HEK293 (cell line): Measurements from ENCODE around the gene PGAP6.
"Not testable (repeated sequence)": the region's sequence is repeated elsewhere in the genome, so short reads cannot be mapped to it uniquely, and the experiment has no call there.

ENCODE experiments used
- CTCF ChIA-PET: fragments of 350-600 bp; formaldehyde crosslinking; extraction: SDS; loops from one replicate; lab custom pipeline; 2021; ENCODE audit warnings: antibody characterized with exemption; lab: Yijun Ruan, JAX
- POLR2A ChIA-PET: fragments of 300-600 bp; formaldehyde crosslinking; extraction: SDS; loops from one replicate; lab custom pipeline; 2020; ENCODE audit warnings: antibody characterized with exemption, inconsistent platforms; lab: Yijun Ruan, JAX
- H3K27ac ChIP-seq: fragments of 200-500 bp; sonication (Bioruptor generic); 2 replicates; pipeline ENCODE4 v1.5.1; 2014; ENCODE audit warnings: low read depth, low read length, control low read depth, inconsistent platforms; ENCODE audit errors: extremely low read depth
- H3K36me3 ChIP-seq, 2 experiments: fragments of 200-500 bp in 1 of 2; sonication (Bioruptor generic) in 1 of 2; 1 replicate in 1 of 2; 2 replicates in 1 of 2; pipeline ENCODE4 v1.5.1; 2014 to 2017; ENCODE audit warnings: inconsistent platforms in 2 of 2, low read length in 2 of 2; ENCODE audit not compliant: control insufficient read depth in 2 of 2, insufficient read depth in 1 of 2
- H3K4me1 ChIP-seq: fragments of 200-500 bp; sonication (Bioruptor generic); 2 replicates; pipeline ENCODE4 v1.5.1; 2014; ENCODE audit warnings: mild to moderate bottlenecking, low read length, inconsistent platforms; ENCODE audit not compliant: control insufficient read depth, insufficient read depth
- H3K4me3 ChIP-seq: 2 replicates; pipeline ENCODE4 v1.5.1; 2011; ENCODE audit warnings: low read depth, mild to moderate bottlenecking, control low read depth, low read length, moderate library complexity
- H3K9me3 ChIP-seq: fragments of 200-500 bp; sonication (Bioruptor generic); 2 replicates; pipeline ENCODE4 v1.5.1; 2014; ENCODE audit warnings: low read depth, low read length, inconsistent platforms; ENCODE audit not compliant: control insufficient read depth, insufficient read depth
- EGR2 ChIP-seq: fragments of 450-650 bp; formaldehyde crosslinking; IDR thresholded peaks from 2 replicates; pipeline ENCODE4 v1.5.1; 2016; ENCODE audit warnings: low read depth, missing biosample characterization, missing genetic modification characterization
- KLF7 ChIP-seq: fragments of 450-650 bp; formaldehyde crosslinking; IDR thresholded peaks from 2 replicates; pipeline ENCODE4 v1.5.1; 2016; ENCODE audit warnings: missing biosample characterization, missing genetic modification characterization, borderline replicate concordance
- SCRT1 ChIP-seq: fragments of 450-650 bp; formaldehyde crosslinking; IDR thresholded peaks from 2 replicates; pipeline ENCODE4 v1.5.1; 2016; ENCODE audit warnings: missing biosample characterization, missing genetic modification characterization, borderline replicate concordance
- ZFHX2 ChIP-seq: fragments of 450-650 bp; formaldehyde crosslinking; conservative IDR thresholded peaks from 2 replicates; pipeline ENCODE4 v1.5.1; 2016; ENCODE audit warnings: missing biosample characterization, missing genetic modification characterization
- ZNF302 ChIP-seq: fragments of 450-650 bp; formaldehyde crosslinking; IDR thresholded peaks from 2 replicates; pipeline ENCODE4 v1.5.1; 2016; ENCODE audit warnings: missing biosample characterization, missing genetic modification characterization, low read depth
- ZNF423 ChIP-seq: fragments of 450-650 bp; formaldehyde crosslinking; IDR thresholded peaks from 2 replicates; pipeline ENCODE4 v1.5.1; 2016; ENCODE audit warnings: missing biosample characterization, missing genetic modification characterization
- ZNF561 ChIP-seq: fragments of 450-650 bp; IDR thresholded peaks from 2 replicates; pipeline ENCODE4 v1.5.1; 2018; ENCODE audit warnings: missing biosample characterization, missing genetic modification characterization, borderline replicate concordance
- ZNF600 ChIP-seq: fragments of 450-650 bp; formaldehyde crosslinking; IDR thresholded peaks from 2 replicates; pipeline ENCODE4 v1.5.1; 2016; ENCODE audit warnings: missing biosample characterization, missing genetic modification characterization
- ZNF624 ChIP-seq: fragments of 450-650 bp; formaldehyde crosslinking; IDR thresholded peaks from 2 replicates; pipeline ENCODE4 v1.5.1; 2017; ENCODE audit warnings: missing biosample characterization, missing genetic modification characterization
- ZNF626 ChIP-seq: fragments of 450-650 bp; sonication (Bioruptor Pico); formaldehyde crosslinking; IDR thresholded peaks from 2 replicates; pipeline ENCODE4 v1.5.1; 2018; ENCODE audit warnings: missing biosample characterization, missing genetic modification characterization, inconsistent platforms
- ZSCAN30 ChIP-seq: fragments of 450-650 bp; IDR thresholded peaks from 2 replicates; pipeline ENCODE4 v1.5.1; 2018; ENCODE audit warnings: missing biosample characterization, mild to moderate bottlenecking, missing genetic modification characterization, moderate library complexity
- TF ChIP-seq, protein P1 (sequence below): fragments of 450-650 bp; formaldehyde crosslinking; IDR thresholded peaks from 2 replicates; pipeline ENCODE4 v1.5.1; 2016; ENCODE audit warnings: missing biosample characterization, missing genetic modification characterization
- TF ChIP-seq, protein P2 (sequence below): fragments of 450-650 bp; formaldehyde crosslinking; IDR thresholded peaks from 2 replicates; pipeline ENCODE4 v1.5.1; 2016; ENCODE audit warnings: missing biosample characterization, missing genetic modification characterization

Gene PGAP6

DNA sequence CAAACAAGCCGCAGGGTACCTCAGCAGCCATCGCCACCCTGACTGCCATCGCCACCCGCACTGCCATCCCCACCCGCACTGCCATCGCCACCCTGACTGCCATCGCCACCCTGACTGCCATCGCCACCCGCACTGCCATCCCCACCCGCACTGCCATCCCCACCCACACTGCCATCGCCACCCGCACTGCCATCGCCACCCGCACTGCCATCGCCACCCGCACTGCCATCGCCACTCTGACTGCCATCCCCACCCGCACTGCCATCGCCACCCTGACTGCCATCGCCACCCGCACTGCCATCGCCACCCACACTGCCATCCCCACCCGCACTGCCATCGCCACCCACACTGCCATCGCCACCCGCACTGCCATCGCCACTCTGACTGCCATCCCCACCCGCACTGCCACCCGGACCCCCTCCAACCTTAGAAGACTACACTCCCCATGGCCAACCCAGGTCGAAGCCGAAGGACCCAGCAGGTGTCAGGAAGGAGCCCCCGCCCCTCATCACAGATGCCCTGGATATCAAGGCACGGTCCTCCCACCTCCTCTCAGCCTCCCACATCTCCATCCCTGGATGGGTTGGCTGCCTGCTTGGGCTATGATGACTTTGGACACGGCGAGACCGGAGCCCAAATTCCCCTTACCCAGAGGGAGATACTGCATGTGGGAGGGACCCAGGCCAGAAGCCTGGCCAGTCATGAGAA, 3.5 kb downstream of the PGAP6 start:
- H3K27ac ChIP-seq, H3K4me1 ChIP-seq, H3K9me3 ChIP-seq, H3K4me3 ChIP-seq, POLR2A ChIA-PET: not testable (repeated sequence)
- peaks cover 0 to 40% of the 10 kb centered on the region in 2 experiments; a peak in 1 of 3 replicates for H3K36me3 ChIP-seq
- CTCF ChIA-PET = interaction anchor here (1.0 kb wide), 1 partner anchor 8 kb away, joined by 3 read pairs; the partner anchor contains the start of gene MRPL28
- TF ChIP-seq, protein P1, sequence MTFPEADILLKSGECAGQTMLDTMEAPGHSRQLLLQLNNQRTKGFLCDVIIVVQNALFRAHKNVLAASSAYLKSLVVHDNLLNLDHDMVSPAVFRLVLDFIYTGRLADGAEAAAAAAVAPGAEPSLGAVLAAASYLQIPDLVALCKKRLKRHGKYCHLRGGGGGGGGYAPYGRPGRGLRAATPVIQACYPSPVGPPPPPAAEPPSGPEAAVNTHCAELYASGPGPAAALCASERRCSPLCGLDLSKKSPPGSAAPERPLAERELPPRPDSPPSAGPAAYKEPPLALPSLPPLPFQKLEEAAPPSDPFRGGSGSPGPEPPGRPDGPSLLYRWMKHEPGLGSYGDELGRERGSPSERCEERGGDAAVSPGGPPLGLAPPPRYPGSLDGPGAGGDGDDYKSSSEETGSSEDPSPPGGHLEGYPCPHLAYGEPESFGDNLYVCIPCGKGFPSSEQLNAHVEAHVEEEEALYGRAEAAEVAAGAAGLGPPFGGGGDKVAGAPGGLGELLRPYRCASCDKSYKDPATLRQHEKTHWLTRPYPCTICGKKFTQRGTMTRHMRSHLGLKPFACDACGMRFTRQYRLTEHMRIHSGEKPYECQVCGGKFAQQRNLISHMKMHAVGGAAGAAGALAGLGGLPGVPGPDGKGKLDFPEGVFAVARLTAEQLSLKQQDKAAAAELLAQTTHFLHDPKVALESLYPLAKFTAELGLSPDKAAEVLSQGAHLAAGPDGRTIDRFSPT = peak; percentile 47; the same call in 1 of the 2 replicates
- TF ChIP-seq ZFHX2 (peak; percentile 59), EGR2 (tag by site-specific recombination) (peak; percentile 60; the same call in 1 of the 2 replicates)

DNA sequence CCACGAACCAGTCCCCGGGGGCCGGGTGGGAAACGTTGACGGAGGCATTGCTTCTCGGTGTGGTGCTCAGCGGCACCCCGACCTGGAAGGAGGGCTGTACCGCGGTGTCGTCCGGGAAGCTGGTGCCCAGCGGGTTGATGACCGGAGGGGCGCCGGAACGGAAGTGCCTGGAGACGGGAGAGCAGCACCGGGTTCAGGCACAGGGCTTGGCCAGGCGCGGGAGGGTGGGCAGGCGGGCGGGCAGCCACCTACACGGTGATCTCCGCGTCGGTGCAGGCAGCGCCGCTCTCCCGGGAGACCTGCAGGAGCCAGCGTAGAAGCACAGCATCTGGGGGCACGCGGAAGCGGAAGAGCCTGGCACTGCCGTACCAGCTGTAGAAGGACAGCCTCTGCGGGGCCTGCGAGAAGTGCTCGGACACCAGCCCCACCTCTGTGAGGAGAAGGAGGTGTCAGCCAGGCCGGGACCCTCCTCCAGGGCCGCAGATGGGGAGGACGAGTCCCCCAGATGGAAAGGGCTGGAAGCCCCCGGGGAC, 4.3 kb downstream of the PGAP6 start:
- Histone ChIP-seq H3K36me3 (peaks cover 0 to 47% of the 10 kb centered on the region in 2 experiments; a peak in 1 of 3 replicates), H3K9me3 (no peaks in the 10 kb centered on the region), H3K4me1 (no peaks in the 10 kb centered on the region), H3K27ac (no peak overlapping the region), H3K4me3 (no peak overlapping the region)
- CTCF ChIA-PET = no interaction called here
- POLR2A ChIA-PET = interaction anchor here (0.6 kb wide), 1 partner anchor 704 kb away, joined by 4 read pairs; no protein-coding TSS in a partner anchor
- no peak for TF ChIP-seq KLF7 (tag by site-specific recombination)
- no peak for TF ChIP-seq ZNF561 (tag by site-specific recombination)
- TF ChIP-seq ZNF600 (tag by site-specific recombination) = peak; percentile 52; the same call in 1 of the 2 replicates
- TF ChIP-seq ZFHX2 = no peak
- no peak for TF ChIP-seq ZSCAN30
- TF ChIP-seq EGR2 (tag by site-specific recombination) = 0 out of 2 replicates have a peak, but pooled peaks have one; percentile 3
- TF ChIP-seq ZNF423 = no peak
- TF ChIP-seq, all 188 proteins: peak for 2

DNA sequence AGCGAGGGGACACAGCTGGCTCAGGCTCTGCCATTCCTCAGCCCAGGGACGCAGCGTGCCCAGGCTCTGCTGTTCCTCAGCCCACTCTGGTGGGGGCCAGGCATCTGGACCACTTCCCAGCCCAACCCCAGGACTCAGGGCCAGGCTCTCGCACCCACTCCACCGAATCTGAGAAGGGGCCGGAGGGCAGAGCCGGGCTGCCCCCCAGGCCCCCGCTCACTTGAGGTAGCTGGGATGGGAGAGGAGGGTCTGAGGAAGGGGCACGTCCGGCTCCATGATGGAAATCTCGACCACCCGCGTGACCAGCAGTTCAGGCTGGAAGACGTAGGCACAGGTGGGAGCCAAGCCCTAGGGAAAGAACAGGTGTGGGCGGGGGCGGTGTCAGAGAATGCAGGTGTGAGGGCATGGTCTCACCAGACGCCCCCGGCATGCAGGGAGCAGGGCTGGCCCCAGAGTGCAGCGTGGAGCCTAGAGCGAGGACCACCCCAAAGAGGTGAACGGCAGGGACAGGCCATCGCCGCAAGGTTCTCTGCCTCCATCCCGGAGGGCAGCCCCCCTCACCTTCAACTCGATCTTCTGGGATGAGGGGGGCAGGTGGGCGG, 4.9 kb downstream of the PGAP6 start:
- CTCF ChIA-PET = no interaction called here
- H3K9me3 ChIP-seq = no peaks in the 10 kb centered on the region
- H3K4me3 ChIP-seq = no peak overlapping the region
- POLR2A ChIA-PET = interaction anchor here (0.6 kb wide), 1 partner anchor 704 kb away, joined by 4 read pairs; no protein-coding TSS in a partner anchor
- TF ChIP-seq SCRT1 (tag by site-specific recombination) (no peak), ZNF626 (no peak), ZFHX2 (peak; percentile 49; the same call in 1 of the 2 replicates), ZNF624 (tag by site-specific recombination) (no peak), ZNF302 (no peak)
- TF ChIP-seq, protein P2, sequence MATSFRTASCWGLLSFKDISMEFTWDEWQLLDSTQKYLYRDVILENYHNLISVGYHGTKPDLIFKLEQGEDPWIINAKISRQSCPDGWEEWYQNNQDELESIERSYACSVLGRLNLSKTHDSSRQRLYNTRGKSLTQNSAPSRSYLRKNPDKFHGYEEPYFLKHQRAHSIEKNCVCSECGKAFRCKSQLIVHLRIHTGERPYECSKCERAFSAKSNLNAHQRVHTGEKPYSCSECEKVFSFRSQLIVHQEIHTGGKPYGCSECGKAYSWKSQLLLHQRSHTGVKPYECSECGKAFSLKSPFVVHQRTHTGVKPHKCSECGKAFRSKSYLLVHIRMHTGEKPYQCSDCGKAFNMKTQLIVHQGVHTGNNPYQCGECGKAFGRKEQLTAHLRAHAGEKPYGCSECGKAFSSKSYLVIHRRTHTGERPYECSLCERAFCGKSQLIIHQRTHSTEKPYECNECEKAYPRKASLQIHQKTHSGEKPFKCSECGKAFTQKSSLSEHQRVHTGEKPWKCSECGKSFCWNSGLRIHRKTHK (tag by site-specific recombination) = no peak
- no peaks in the 10 kb centered on the region for H3K4me1 ChIP-seq
- H3K36me3 ChIP-seq = peaks cover 0 to 53% of the 10 kb centered on the region in 2 experiments; a peak in 1 of 3 replicates
- H3K27ac ChIP-seq = no peak overlapping the region
